GM21717 (cell line): ENCODE results near the gene MIS12.

Experiments used
- ATAC-seq: cut with Tn5 transposase; IDR thresholded peaks from one replicate; pipeline ENCODE4 v1.9.1; 2021; ENCODE audit warnings: mild to moderate bottlenecking, moderate library complexity; ENCODE audit not compliant: unreplicated experiment

The MIS12 gene

DNA sequence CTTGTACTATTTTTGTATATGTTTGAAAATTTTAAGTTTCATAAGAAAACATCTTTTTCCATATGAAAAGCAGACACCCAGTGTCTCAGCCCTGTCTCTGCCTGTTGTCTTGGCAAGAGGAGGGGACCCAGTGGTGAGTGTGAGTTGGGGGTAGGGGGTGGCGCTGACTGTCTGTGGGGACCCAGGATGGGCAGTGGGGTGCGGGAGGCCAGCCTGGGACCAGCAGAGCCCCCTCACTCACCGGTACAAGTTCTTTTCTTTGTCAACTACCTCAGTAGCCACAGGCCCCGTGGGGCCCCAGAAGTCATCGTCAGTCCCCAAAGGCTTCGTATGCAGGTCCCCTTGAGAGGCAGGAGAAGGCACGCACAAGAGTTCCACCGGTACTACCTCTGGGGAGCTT, 46.2 kb downstream of the MIS12 start:
- no peak for ATAC-seq

DNA sequence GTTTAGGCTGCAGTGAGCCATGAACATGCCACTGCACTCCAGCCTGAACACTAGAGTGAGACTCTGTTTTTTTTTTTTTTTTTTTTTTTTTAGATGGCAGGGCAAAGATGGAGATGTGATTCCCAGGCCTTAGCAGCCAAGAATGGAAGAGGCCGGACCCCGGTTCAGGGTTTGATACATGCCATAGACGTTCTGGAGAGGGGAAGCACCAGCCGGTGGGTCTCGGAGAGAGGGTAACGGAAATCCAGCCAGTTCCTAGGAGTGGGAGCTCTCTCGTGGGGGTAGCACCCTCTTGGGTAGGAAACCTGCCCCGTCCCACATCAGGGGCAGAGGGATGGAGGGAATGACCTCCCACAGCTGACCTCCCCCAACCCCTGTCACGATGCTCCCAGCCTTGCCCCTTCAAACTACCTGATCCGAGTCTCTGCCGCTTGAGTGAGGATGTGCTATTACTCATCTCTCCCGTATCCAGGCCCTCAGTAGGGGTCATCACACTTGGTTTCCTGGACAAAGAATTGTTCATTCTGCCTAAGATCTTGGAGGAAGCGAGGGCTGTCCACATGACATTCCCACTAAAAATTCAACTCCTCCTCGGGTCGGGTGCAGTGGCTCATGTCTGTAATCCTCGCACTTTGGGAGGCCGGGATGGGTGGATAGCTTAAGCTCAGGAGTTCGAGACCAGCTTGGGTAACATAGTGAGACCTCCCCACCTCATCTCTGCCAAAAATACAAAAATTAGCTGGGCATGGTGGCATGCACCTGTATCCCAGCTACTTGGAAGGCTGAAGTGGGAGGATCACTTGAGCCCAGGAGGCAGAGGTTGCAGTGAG, 47.3 kb downstream of the MIS12 start:
- no peak for ATAC-seq

DNA sequence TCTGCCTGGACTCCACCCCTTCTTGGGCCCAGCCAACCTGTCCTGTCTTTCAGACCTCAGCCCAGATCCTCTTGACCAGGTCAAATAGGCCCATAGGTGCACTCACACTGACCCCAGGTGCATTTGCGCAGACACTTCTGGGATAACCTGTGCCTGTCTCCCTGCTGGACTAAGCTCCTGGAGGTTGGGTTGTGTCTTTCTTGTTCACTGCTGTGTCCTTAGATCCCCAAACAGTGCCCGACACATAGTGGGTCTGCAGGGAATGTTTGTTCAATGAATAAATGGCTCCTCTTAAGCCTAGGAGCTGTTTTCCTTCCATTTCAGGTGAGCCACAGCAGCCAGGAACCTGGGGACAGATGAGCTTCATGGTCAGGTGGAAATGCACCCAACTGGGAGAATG, 49.1 kb downstream of the MIS12 start:
- no peak for ATAC-seq

DNA sequence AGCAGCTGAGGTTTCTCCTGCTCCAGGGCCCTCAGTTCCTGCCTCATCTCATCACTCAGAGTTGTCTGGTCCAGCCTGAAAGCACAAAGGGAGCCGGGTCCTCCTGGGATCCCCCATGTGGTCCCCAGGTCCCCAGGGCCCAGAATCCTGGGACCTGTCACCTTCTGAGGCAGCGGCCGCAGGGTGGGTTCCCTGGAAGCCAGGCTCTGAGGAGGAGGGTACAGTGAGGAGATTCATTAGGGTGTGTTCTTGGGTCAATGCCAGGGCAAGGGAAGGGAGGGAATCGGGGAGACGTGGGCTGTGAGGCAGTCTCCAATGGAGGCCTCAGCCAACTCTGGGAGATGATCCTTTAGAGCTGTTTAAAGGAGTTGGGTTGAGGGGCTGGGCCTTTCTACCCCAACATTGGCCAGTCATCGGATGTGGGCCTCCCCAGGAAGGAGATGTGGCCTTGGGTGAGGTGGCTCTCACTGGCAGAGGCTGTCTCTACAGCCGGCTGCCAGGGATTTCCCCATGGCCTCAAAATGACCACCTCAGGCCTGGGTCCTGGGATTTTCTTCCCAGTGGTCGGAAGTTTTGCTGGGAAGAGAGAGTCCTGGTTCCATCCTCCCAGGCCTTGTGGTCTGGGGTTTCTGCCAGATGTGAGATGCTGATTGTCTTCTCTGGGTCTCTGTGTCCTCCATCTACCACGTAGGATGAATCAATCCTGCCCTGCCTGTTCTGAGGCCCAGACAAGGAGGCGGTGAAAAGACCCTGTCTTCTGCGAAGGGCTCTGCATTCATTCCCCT, 50.7 kb downstream of the MIS12 start:
- ATAC-seq: no peak

DNA sequence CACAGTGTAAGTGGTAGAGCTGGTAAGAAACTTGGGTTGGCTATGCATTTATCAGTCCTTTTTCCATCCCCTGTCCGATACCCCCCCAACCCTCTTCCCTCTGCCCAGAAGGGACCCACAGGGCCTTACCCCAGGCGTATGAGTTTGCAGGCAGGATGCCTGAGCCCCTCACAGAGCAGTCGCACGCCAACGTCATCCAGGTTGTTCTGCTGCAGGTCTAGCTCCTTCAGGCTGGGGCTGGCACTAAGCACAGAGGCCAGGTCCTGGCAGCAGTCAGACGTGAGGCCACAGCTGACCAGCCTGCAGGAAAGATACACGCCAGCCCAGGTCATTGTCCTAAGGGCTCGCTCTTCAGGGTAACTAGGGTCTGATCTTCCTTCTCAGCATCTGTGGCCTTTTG, 52.9 kb downstream of the MIS12 start:
- no peak for ATAC-seq

DNA sequence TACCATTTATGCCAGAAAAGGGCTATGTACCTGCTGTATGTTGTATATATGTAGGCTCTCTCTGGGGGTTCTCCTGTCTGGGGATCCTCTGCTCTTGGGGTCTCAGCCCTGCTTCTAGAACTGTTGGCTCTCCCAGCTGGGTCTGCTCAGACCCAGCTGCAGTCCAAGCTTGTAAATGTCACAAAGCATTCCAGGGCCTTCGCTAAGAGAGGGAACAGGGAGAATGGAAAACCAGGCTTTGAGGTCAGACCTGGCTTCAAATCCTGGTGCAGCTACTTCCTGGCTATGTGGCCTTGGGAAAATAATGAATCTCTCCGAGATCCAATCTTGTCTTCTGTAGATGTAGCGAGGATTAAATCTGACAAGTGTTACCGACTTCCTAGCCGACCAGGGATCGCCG, 54.0 kb downstream of the MIS12 start:
- no peak for ATAC-seq
